Liver (tissue), 9 donors: ENCODE data around the gene SPAG8. TPM values are rescaled to one million over a fixed set of nuclear protein-coding genes. Genes with fewer than 3 reads are reported as not detected.

Experiments
- DNase-seq: peaks from one replicate; pipeline ENCODE4 v3.0.0-alpha.2; 2017; ENCODE audit warnings: low spot score
- H3K27ac ChIP-seq, 2 donors: one replicate each; pipeline ENCODE4 v1.7.0; 2013; ENCODE audit warnings: inconsistent platforms in 2 of 2, low read length in 2 of 2, control low read depth in 1 of 2, low read depth in 1 of 2, mild to moderate bottlenecking in 1 of 2
- H3K27me3 ChIP-seq, 4 donors: one replicate each; pipeline versions ENCODE4 v1.6.1 to v1.7.0; 2013; ENCODE audit warnings: low read length in 3 of 4, inconsistent platforms in 1 of 4, mild to moderate bottlenecking in 1 of 4, moderate library complexity in 1 of 4; ENCODE audit not compliant: control insufficient read depth in 4 of 4, insufficient read depth in 4 of 4
- H3K36me3 ChIP-seq, 4 donors: one replicate each; pipeline versions ENCODE4 v1.6.1 to v1.7.0; 2013; ENCODE audit warnings: low read length in 3 of 4, mild to moderate bottlenecking in 3 of 4, low read depth in 1 of 4, moderate library complexity in 1 of 4; ENCODE audit not compliant: control insufficient read depth in 4 of 4, insufficient read depth in 3 of 4
- H3K4me1 ChIP-seq, 4 donors: one replicate each; pipeline versions ENCODE4 v1.6.1 to v1.7.0; 2013; ENCODE audit warnings: low read length in 3 of 4, mild to moderate bottlenecking in 3 of 4, moderate library complexity in 1 of 4; ENCODE audit not compliant: control insufficient read depth in 4 of 4, insufficient read depth in 4 of 4
- H3K4me3 ChIP-seq, 3 donors: one replicate each; pipeline versions ENCODE4 v1.6.1 to v1.7.0; 2013; ENCODE audit warnings: low read length in 3 of 3, control low read depth in 1 of 3, low read depth in 1 of 3, mild to moderate bottlenecking in 1 of 3
- H3K9ac ChIP-seq, 2 donors: one replicate each; pipeline ENCODE4 v1.7.0; 2013; ENCODE audit warnings: low read length in 2 of 2, mild to moderate bottlenecking in 2 of 2, moderate library complexity in 2 of 2, control low read depth in 1 of 2, low read depth in 1 of 2
- H3K9me3 ChIP-seq, 4 donors: one replicate each; pipeline versions ENCODE4 v1.6.1 to v1.7.0; 2013; ENCODE audit warnings: low read length in 3 of 4; ENCODE audit not compliant: control insufficient read depth in 4 of 4
- CTCF ChIP-seq: fragments of 150-350 bp; IDR thresholded peaks from 2 replicates; pipeline ENCODE4 v1.5.1; 2017; ENCODE audit warnings: improper control_type of control experiment, low read depth, low read length; ENCODE audit not compliant: missing input control
- EGR1 ChIP-seq, 2 donors: IDR thresholded peaks; 2 replicates each; pipeline ENCODE4 v1.6.1; 2016 to 2018; ENCODE audit warnings: antibody characterized with exemption in 2 of 2, low read depth in 2 of 2
- FOXA1 ChIP-seq: IDR thresholded peaks from 2 replicates; pipeline ENCODE4 v1.6.1; 2016; ENCODE audit warnings: antibody characterized with exemption
- FOXA2 ChIP-seq: IDR thresholded peaks from 2 replicates; pipeline ENCODE4 v1.6.1; 2016; ENCODE audit warnings: antibody characterized with exemption
- GABPA ChIP-seq, 2 donors: IDR thresholded peaks in 1 of 2; conservative IDR thresholded peaks in 1 of 2; 2 replicates each; pipeline ENCODE4 v1.6.1; 2016; ENCODE audit warnings: antibody characterized with exemption in 2 of 2, mild to moderate bottlenecking in 1 of 2, moderate library complexity in 1 of 2
- HNF4A ChIP-seq, 2 donors: conservative IDR thresholded peaks; 2 replicates each; pipeline ENCODE4 v1.6.1; 2016; ENCODE audit warnings: antibody characterized with exemption in 2 of 2, mild to moderate bottlenecking in 2 of 2
- HNF4G ChIP-seq: IDR thresholded peaks from 2 replicates; pipeline ENCODE4 v1.6.1; 2016; ENCODE audit warnings: antibody characterized with exemption
- JUND ChIP-seq, 2 donors: IDR thresholded peaks; 2 replicates each; pipeline ENCODE4 v1.6.1; 2016; ENCODE audit warnings: antibody characterized with exemption in 2 of 2
- MAX ChIP-seq: IDR thresholded peaks from 2 replicates; pipeline ENCODE4 v1.6.1; 2016; ENCODE audit warnings: antibody characterized with exemption
- NR2F2 ChIP-seq: IDR thresholded peaks from 2 replicates; pipeline ENCODE4 v1.6.1; 2016; ENCODE audit warnings: antibody characterized with exemption
- RAD21 ChIP-seq, 2 donors: IDR thresholded peaks; 2 replicates each; pipeline ENCODE4 v1.6.1; 2016; ENCODE audit warnings: antibody characterized with exemption in 2 of 2, mild to moderate bottlenecking in 2 of 2
- REST ChIP-seq: IDR thresholded peaks from 2 replicates; pipeline ENCODE4 v1.6.1; 2016; ENCODE audit warnings: antibody characterized with exemption, mild to moderate bottlenecking
- RXRA ChIP-seq, 2 donors: IDR thresholded peaks; 2 replicates each; pipeline ENCODE4 v1.6.1; 2017 to 2018; ENCODE audit warnings: antibody characterized with exemption in 2 of 2, mild to moderate bottlenecking in 1 of 2
- SP1 ChIP-seq: IDR thresholded peaks from 2 replicates; pipeline ENCODE4 v1.6.1; 2018; ENCODE audit warnings: antibody characterized with exemption, mild to moderate bottlenecking
- TAF1 ChIP-seq: conservative IDR thresholded peaks from 2 replicates; pipeline ENCODE4 v1.6.1; 2016; ENCODE audit warnings: antibody characterized with exemption, mild to moderate bottlenecking
- YY1 ChIP-seq: IDR thresholded peaks from 2 replicates; pipeline ENCODE4 v1.6.1; 2016; ENCODE audit warnings: antibody characterized with exemption, mild to moderate bottlenecking
- ZBTB33 ChIP-seq: IDR thresholded peaks from 2 replicates; pipeline ENCODE4 v1.6.1; 2016; ENCODE audit warnings: antibody characterized with exemption
- WGBS: extraction: QIAGEN DNeasy Blood & Tissue Kit; methylation state at CpG from one replicate; pipeline ENCODE4 v1.1.7; 2013; 5-methylcytosine and 5-hydroxymethylcytosine counted together
- polyA plus RNA-seq, 2 donors: library from polyadenylated mRNA; stranded (reverse) in 1 of 2; unstranded in 1 of 2; fragments of 200-250 nt in 1 of 2; fragments of >200 nt in 1 of 2; fragmentation: Nextera tagmentation in 1 of 2; extraction: Ambion mirVana in 1 of 2; gene quantifications; one replicate each; pipeline versions ENCODE4 v1.2.1 to v1.2.3, GENCODE V29; 2013 to 2015
- total RNA-seq, 2 donors: library from RNA; depleted of rRNA; stranded (reverse); fragments of >200 nt; gene quantifications; one replicate each; pipeline ENCODE4 v1.2.3, GENCODE V29; 2014
- donor health status: healthy.
- donor health status: healthy.
- donor health status: healthy.
- donor health status: healthy.
- donor health status: healthy.

The SPAG8 gene
- total and polyA plus RNA-seq, 4 donors = 0.14 to 0.56 (median 0.19) TPM

- TF ChIP-seq REST = no peak
- no peak for TF ChIP-seq HNF4A (conservative IDR thresholded peaks at IDR 0.05)
- TF ChIP-seq RXRA (IDR thresholded peaks at IDR 0.05) = no peak
- TF ChIP-seq FOXA2 = no peak
These were observed 36.0 kb downstream of the SPAG8 start (continued) for GRCh38 chr9:35776018-35776417.

GRCh38 chr9:35774907-35775635 is 37.0 kb downstream of the SPAG8 start:
- no peak for TF ChIP-seq TAF1
- peak; percentile 14 to 56 for TF ChIP-seq RXRA (IDR thresholded peaks at IDR 0.05)
- peak; percentile 41 to 83 for TF ChIP-seq HNF4A (conservative IDR thresholded peaks at IDR 0.05)
- peak; percentile 22 for TF ChIP-seq HNF4G
- peak; percentile 35 for TF ChIP-seq NR2F2
- TF ChIP-seq GABPA (IDR thresholded peaks at IDR 0.05 in 1 of 2, conservative IDR thresholded peaks at IDR 0.05 in 1 of 2) = no peak
- TF ChIP-seq JUND (IDR thresholded peaks at IDR 0.05) = no peak
- no peak for TF ChIP-seq FOXA2
- TF ChIP-seq SP1 = no peak
- no peak for TF ChIP-seq CTCF
- TF ChIP-seq RAD21 (IDR thresholded peaks at IDR 0.05) = no peak
- TF ChIP-seq YY1 = peak; percentile 24
- Histone ChIP-seq H3K27ac (no peak overlapping the region), H3K4me1 (peaks cover 2 to 31% (median 23%) of the 10 kb centered on the region in 4 donors), H3K4me3 (no peak overlapping the region), H3K36me3 (no peaks in the 10 kb centered on the region), H3K27me3 (no peaks in the 10 kb centered on the region), H3K9me3 (no peaks in the 10 kb centered on the region), H3K9ac (no peak overlapping the region)
- no peak for DNase-seq
- WGBS = 74% methylated on average over 7 of the region's 7 CpGs

GRCh38 chr9:35771943-35772342 is 40.1 kb downstream of the SPAG8 start:
- no peak overlapping the region for H3K27ac ChIP-seq
- no peak for DNase-seq
- no peak for TF ChIP-seq RXRA (IDR thresholded peaks at IDR 0.05)
- no peak for TF ChIP-seq GABPA (IDR thresholded peaks at IDR 0.05 in 1 of 2, conservative IDR thresholded peaks at IDR 0.05 in 1 of 2)
- no peak for TF ChIP-seq RAD21 (IDR thresholded peaks at IDR 0.05)
- TF ChIP-seq HNF4A (conservative IDR thresholded peaks at IDR 0.05) = no peak
- no peak for TF ChIP-seq EGR1 (IDR thresholded peaks at IDR 0.05; ENCODE audit: low read depth in 2 of 2)
- TF ChIP-seq FOXA1 = no peak
- TF ChIP-seq SP1 = no peak
- no peak for TF ChIP-seq CTCF
- TF ChIP-seq NR2F2 = no peak
- no peak for TF ChIP-seq HNF4G
- no peak for TF ChIP-seq YY1
- TF ChIP-seq MAX = no peak
- TF ChIP-seq ZBTB33 = no peak
- TF ChIP-seq TAF1 = no peak

More at GRCh38 chr9:35771943-35772342, 40.1 kb downstream of the SPAG8 start:
- no peaks in the 10 kb centered on the region for H3K27me3 ChIP-seq
- no peaks in the 10 kb centered on the region for H3K9me3 ChIP-seq
- no peaks in the 10 kb centered on the region for H3K36me3 ChIP-seq
- 79% methylated on average over 3 of the region's 3 CpGs for WGBS
- H3K9ac ChIP-seq = no peak overlapping the region
- peaks cover 2 to 32% (median 23%) of the 10 kb centered on the region in 4 donors for H3K4me1 ChIP-seq
- no peak overlapping the region for H3K4me3 ChIP-seq
